Bone marrow (tissue), 2 donors: ENCODE data around the gene NCKAP5.

Source experiments
- DNase-seq, 2 donors: peaks; one replicate each; lab custom pipeline; 2025; lab: John Stamatoyannopoulos, UW

Gene NCKAP5

GRCh38 chr2:133568172-133568571 is at the start of gene NCKAP5:
Gene NCKAP5, minus strand, starts transcription at chr2:133568463. Its CDS starts 50,937 bp downstream, at chr2:133517526.
- no peak for DNase-seq

- no peak for DNase-seq
Observed at GRCh38 chr2:133609664-133610063, 41.4 kb upstream of the NCKAP5 start.

- no peak for DNase-seq
Observed at GRCh38 chr2:133608291-133608690, 40.0 kb upstream of the NCKAP5 start.

- DNase-seq, result no peak
Observed at GRCh38 chr2:133607679-133608078, 39.4 kb upstream of the NCKAP5 start.

- no peak for DNase-seq
Observed at GRCh38 chr2:133606616-133607015, 38.4 kb upstream of the NCKAP5 start.

GRCh38 chr2:133605766-133606137 is 37.5 kb upstream of the NCKAP5 start:
- no peak for DNase-seq

- DNase-seq, result no peak
Observed at GRCh38 chr2:133605011-133605765, 36.9 kb upstream of the NCKAP5 start.

- no peak for DNase-seq
Observed at GRCh38 chr2:133603109-133603508, 34.8 kb upstream of the NCKAP5 start.

- DNase-seq, result no peak
Observed at GRCh38 chr2:133602538-133602937, 34.3 kb upstream of the NCKAP5 start.

- DNase-seq, result no peak
Observed at GRCh38 chr2:133600266-133600928, 32.1 kb upstream of the NCKAP5 start.

GRCh38 chr2:133599811-133600210 is 31.5 kb upstream of the NCKAP5 start:
- DNase-seq, result no peak

- no peak for DNase-seq
Observed at GRCh38 chr2:133599211-133599803, 31.0 kb upstream of the NCKAP5 start.

GRCh38 chr2:133598769-133599168 is 30.5 kb upstream of the NCKAP5 start:
- no peak for DNase-seq

- DNase-seq, result no peak
Observed at GRCh38 chr2:133596701-133597393, 28.6 kb upstream of the NCKAP5 start.

- no peak for DNase-seq
Observed at GRCh38 chr2:133591164-133591563, 22.9 kb upstream of the NCKAP5 start.

- DNase-seq, result no peak
Observed at GRCh38 chr2:133589456-133589855, 21.2 kb upstream of the NCKAP5 start.

GRCh38 chr2:133588144-133588543 is 19.9 kb upstream of the NCKAP5 start:
- no peak for DNase-seq

- no peak for DNase-seq
Observed at GRCh38 chr2:133586978-133587377, 18.7 kb upstream of the NCKAP5 start.

- no peak for DNase-seq
Observed at GRCh38 chr2:133581010-133581760, 12.9 kb upstream of the NCKAP5 start.

GRCh38 chr2:133579274-133579673 is 11.0 kb upstream of the NCKAP5 start:
- no peak for DNase-seq

- no peak for DNase-seq
Observed at GRCh38 chr2:133576714-133577113, 8.5 kb upstream of the NCKAP5 start.

- no peak for DNase-seq
Observed at GRCh38 chr2:133574620-133575019, 6.4 kb upstream of the NCKAP5 start.
